Astrocyte (in vitro differentiated cells and primary cell): ENCODE results near the gene GRHL1.

ENCODE experiments used
- CTCF ChIP-seq: IDR thresholded peaks from 2 replicates; pipeline ENCODE4 v1.5.1; 2011; ENCODE audit warnings: low read depth, mild to moderate bottlenecking, inconsistent platforms, low read length, moderate library complexity; ENCODE audit not compliant: insufficient read depth
- EZH2 ChIP-seq: IDR thresholded peaks from 2 replicates; pipeline ENCODE4 v1.6.1; 2012; ENCODE audit warnings: mild to moderate bottlenecking, low read length, inconsistent platforms; ENCODE audit not compliant: insufficient read depth

GRCh38 chr2:9909106-9909505, 42.4 kb upstream of the GRHL1 start:
- no peak for TF ChIP-seq CTCF
- no peak for TF ChIP-seq EZH2
